Fibroblast of lung (primary cell): Measurements from ENCODE around the gene NDUFV2. TPM values are rescaled to one million over a fixed set of nuclear protein-coding genes. Genes with fewer than 3 reads are reported as not detected.
A peak's percentile ranks its signal among the peaks of the same experiment; 100 is the strongest.

Source experiments
- DNase-seq, 2 donors: peaks; one replicate each; pipeline versions ENCODE4 v3.0.0 to v3.0.0-alpha.2; 2010; ENCODE audit warnings: low read depth in 2 of 2
- H2AFZ ChIP-seq: 2 replicates; pipeline ENCODE4 v1.5.1; 2012; ENCODE audit warnings: low read length, control low read depth, inconsistent platforms
- H3K27ac ChIP-seq: 2 replicates; pipeline ENCODE4 v1.5.1; 2011; ENCODE audit warnings: low read length, control low read depth; ENCODE audit not compliant: insufficient read depth
- H3K27me3 ChIP-seq: 2 replicates; pipeline ENCODE4 v1.5.1; 2011; ENCODE audit warnings: mild to moderate bottlenecking, low read length; ENCODE audit not compliant: control insufficient read depth, insufficient read depth
- H3K36me3 ChIP-seq: 2 replicates; pipeline ENCODE4 v1.5.1; 2011; ENCODE audit warnings: low read length; ENCODE audit not compliant: control insufficient read depth, insufficient read depth
- H3K4me1 ChIP-seq: 2 replicates; pipeline ENCODE4 v1.5.1; 2011; ENCODE audit warnings: low read length; ENCODE audit not compliant: control insufficient read depth, insufficient read depth; ENCODE audit errors: extremely low read depth
- H3K4me2 ChIP-seq: 2 replicates; pipeline ENCODE4 v1.5.1; 2011; ENCODE audit warnings: low read length, control low read depth; ENCODE audit not compliant: insufficient read depth; ENCODE audit errors: extremely low read depth
- H3K4me3 ChIP-seq, 4 experiments: fragments of 200-600 bp in 1 of 4; sonication (generic) in 1 of 4; replicated peaks in 1 of 4; 2 replicates each; pipeline ENCODE4 v1.5.1; 2011 to 2016; ENCODE audit warnings: low read length in 4 of 4, low read depth in 3 of 4, mild to moderate bottlenecking in 3 of 4, control low read depth in 2 of 4, inconsistent platforms in 1 of 4, mixed read lengths in 1 of 4; ENCODE audit not compliant: insufficient read depth in 1 of 4; ENCODE audit errors: control extremely low read depth in 1 of 4
- H3K79me2 ChIP-seq: 2 replicates; pipeline ENCODE4 v1.5.1; 2012; ENCODE audit warnings: mild to moderate bottlenecking, low read length, inconsistent platforms; ENCODE audit not compliant: control insufficient read depth, insufficient read depth
- H3K9ac ChIP-seq: 2 replicates; pipeline ENCODE4 v1.5.1; 2011; ENCODE audit warnings: mild to moderate bottlenecking, low read length, control low read depth; ENCODE audit not compliant: insufficient read depth
- H3K9me3 ChIP-seq: 2 replicates; pipeline ENCODE4 v1.5.1; 2012; ENCODE audit warnings: low read depth, low read length; ENCODE audit not compliant: control insufficient read depth, insufficient read depth
- H4K20me1 ChIP-seq: 2 replicates; pipeline ENCODE4 v1.5.1; 2011; ENCODE audit warnings: low read length; ENCODE audit not compliant: control insufficient read depth, insufficient read depth; ENCODE audit errors: extremely low read depth
- CTCF ChIP-seq, 2 donors: IDR thresholded peaks in 1 of 2; conservative IDR thresholded peaks in 1 of 2; 1 replicate in 1 of 2; 2 replicates in 1 of 2; pipeline ENCODE4 v1.5.1; 2011 to 2012; ENCODE audit warnings: low read length in 2 of 2, control low read depth in 1 of 2, inconsistent platforms in 1 of 2, low read depth in 1 of 2, mild to moderate bottlenecking in 1 of 2
- EZH2 ChIP-seq: IDR thresholded peaks from 2 replicates; pipeline ENCODE4 v1.5.1; 2012; ENCODE audit warnings: low read length, control low read depth, mild to moderate bottlenecking; ENCODE audit errors: missing control alignments
- polyA plus RNA-seq, 2 donors: library from polyadenylated mRNA; depleted of rRNA in 1 of 2; stranded (reverse) in 1 of 2; unstranded in 1 of 2; fragments of >200 nt; gene quantifications; 2 replicates each; pipeline ENCODE4 v1.2.1, GENCODE V29; 2011 to 2012; ENCODE audit warnings: missing spikeins in 1 of 2
- total RNA-seq: library from RNA; depleted of rRNA; stranded (reverse); fragments of >200 nt; gene quantifications from 2 replicates; pipeline ENCODE4 v1.2.1, GENCODE V29; 2014

NDUFV2 gene
- total and polyA plus RNA-seq, 2 donors (not counting 1 experiment from before 2014, with no cell fraction given): 97.3 to 133 TPM

GRCh38 chr18:9094307-9095226 lies 7.9 kb upstream of the NDUFV2 start:
- Histone ChIP-seq H3K4me2 (peak overlapping the region; percentile 86), H3K27me3 (no peaks in the 10 kb centered on the region), H3K36me3 (no peaks in the 10 kb centered on the region), H3K9ac (peak overlapping the region; percentile 41), H2AFZ (no peak overlapping the region), H3K4me1 (peaks cover 12% of the 10 kb centered on the region), H3K27ac (peak overlapping the region; percentile 92), H3K4me3 (no peak overlapping the region), H4K20me1 (no peaks in the 10 kb centered on the region), H3K79me2 (no peaks in the 10 kb centered on the region), H3K9me3 (no peaks in the 10 kb centered on the region)
- no peak for TF ChIP-seq EZH2
- no peak for TF ChIP-seq CTCF (conservative IDR thresholded peaks at IDR 0.05 in 1 of 2, IDR thresholded peaks at IDR 0.05 in 1 of 2; ENCODE audit: low read depth in 1 of 2, low read length in 2 of 2)
- DNase-seq: peak; percentile 83 to 90

GRCh38 chr18:9095297-9096006 lies 7.0 kb upstream of the NDUFV2 start:
- DNase-seq: peak; percentile 43 to 59
- peak overlapping the region; percentile 26 for H2AFZ ChIP-seq
- H3K27me3 ChIP-seq: no peaks in the 10 kb centered on the region
- no peak overlapping the region for H3K4me3 ChIP-seq
- no peaks in the 10 kb centered on the region for H3K9me3 ChIP-seq
- no peaks in the 10 kb centered on the region for H3K79me2 ChIP-seq
- peak overlapping the region; percentile 11 for H3K4me2 ChIP-seq
- no peaks in the 10 kb centered on the region for H3K36me3 ChIP-seq
- peak overlapping the region; percentile 92 for H3K27ac ChIP-seq
- H3K9ac ChIP-seq: no peak overlapping the region
- H4K20me1 ChIP-seq: no peaks in the 10 kb centered on the region
- H3K4me1 ChIP-seq: peaks cover 12% of the 10 kb centered on the region
- TF ChIP-seq EZH2 (no peak), CTCF (conservative IDR thresholded peaks at IDR 0.05 in 1 of 2, IDR thresholded peaks at IDR 0.05 in 1 of 2; ENCODE audit: low read depth in 1 of 2, low read length in 2 of 2) (no peak)

GRCh38 chr18:9096007-9096371 lies 6.5 kb upstream of the NDUFV2 start:
- H3K27ac ChIP-seq: peak overlapping the region; percentile 92
- no peak overlapping the region for H2AFZ ChIP-seq
- no peak for DNase-seq

More at GRCh38 chr18:9096007-9096371, 6.5 kb upstream of the NDUFV2 start:
- no peak overlapping the region for H3K9ac ChIP-seq
- no peaks in the 10 kb centered on the region for H3K36me3 ChIP-seq
- H3K27me3 ChIP-seq: no peaks in the 10 kb centered on the region
- H3K79me2 ChIP-seq: no peaks in the 10 kb centered on the region
- H4K20me1 ChIP-seq: no peaks in the 10 kb centered on the region
- TF ChIP-seq CTCF (conservative IDR thresholded peaks at IDR 0.05 in 1 of 2, IDR thresholded peaks at IDR 0.05 in 1 of 2; ENCODE audit: low read depth in 1 of 2, low read length in 2 of 2) (no peak), EZH2 (no peak)
- H3K4me3 ChIP-seq: no peak overlapping the region
- H3K9me3 ChIP-seq: no peaks in the 10 kb centered on the region
- H3K4me2 ChIP-seq: no peak overlapping the region
- peaks cover 12% of the 10 kb centered on the region for H3K4me1 ChIP-seq
